ENCODE results near the gene SCART1. TPM values are rescaled to one million over a fixed set of nuclear protein-coding genes. Genes with fewer than 3 reads are reported as not detected.

Gene SCART1
- total RNA-seq, 1 experiment from 2014 or later, result 3.7 TPM

DNA sequence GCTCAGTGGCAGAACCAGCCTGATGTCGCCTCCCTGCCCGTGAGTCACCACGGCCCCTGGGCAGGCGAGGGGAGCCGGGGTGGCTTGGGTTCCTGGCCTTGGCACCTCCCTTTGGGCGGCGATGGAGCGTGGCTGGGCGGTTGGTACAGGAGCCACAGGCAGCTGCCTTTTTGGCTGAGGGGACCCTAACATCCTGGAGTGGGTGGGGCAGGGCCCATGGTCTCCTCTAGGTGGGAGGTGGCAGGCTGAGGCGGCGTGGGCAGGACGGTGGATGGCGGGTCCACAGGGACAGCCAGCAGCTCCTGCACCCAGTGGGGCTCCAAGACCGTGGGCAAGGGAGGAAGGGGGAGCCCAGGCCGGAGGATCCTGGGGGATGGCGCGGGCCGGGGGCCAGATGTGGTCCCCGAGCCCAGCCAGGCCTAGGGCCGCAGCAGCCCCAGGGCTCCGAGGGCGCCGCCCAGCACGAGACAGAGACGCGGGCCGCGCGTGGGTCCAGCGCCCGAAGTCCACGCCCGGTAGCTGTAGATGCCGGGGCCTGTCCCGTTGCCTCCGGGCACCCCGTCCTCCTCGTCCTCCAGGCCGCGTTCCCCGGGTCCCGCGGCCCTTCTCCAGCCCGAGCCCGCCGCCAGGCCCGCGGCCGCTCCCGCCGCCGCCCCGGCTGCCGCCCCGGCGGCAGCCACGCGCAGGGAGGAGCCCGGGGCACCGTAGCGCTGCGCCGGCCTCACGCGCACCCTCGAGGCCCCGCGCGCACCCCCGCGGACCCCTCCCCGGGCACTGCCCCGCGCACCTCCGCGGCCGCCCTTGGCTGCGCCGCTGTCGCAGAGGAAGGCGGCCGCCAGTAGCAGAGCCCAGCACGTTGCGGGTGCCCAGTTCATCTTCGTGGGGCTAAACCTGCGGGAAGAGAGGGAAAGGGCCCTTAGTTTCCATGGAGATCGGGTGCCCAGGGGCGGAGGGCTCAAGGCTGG lies 30.7 kb upstream of the SCART1 start:
- H3K36me3 ChIP-seq (ENCODE audit: control insufficient read depth in 1 of 2, insufficient read depth in 2 of 2, low read length in 2 of 2), result no peaks in the 10 kb centered on the region
- ChIA-PET CTCF (no interaction called here), RAD21 (ENCODE audit: low non-redundant PET in 1 of 2, low total read pairs in 2 of 2, uncharacterized antibody in 2 of 2, unreplicated experiment in 2 of 2) (no interaction called here), POLR2A (no interaction called here)
- H2AFZ ChIP-seq (ENCODE audit: low read depth, low read length, poor library complexity, severe bottlenecking), result no peak overlapping the region
- no peak overlapping the region for H3K27ac ChIP-seq (ENCODE audit: low read depth, low read length)
- no peaks in the 10 kb centered on the region for H3K27me3 ChIP-seq (ENCODE audit: insufficient read depth, low read length)
- TF ChIP-seq EGR1 (IDR thresholded peaks at IDR 0.05; ENCODE audit: low read depth), result no peak
- TF ChIP-seq, protein P1, sequence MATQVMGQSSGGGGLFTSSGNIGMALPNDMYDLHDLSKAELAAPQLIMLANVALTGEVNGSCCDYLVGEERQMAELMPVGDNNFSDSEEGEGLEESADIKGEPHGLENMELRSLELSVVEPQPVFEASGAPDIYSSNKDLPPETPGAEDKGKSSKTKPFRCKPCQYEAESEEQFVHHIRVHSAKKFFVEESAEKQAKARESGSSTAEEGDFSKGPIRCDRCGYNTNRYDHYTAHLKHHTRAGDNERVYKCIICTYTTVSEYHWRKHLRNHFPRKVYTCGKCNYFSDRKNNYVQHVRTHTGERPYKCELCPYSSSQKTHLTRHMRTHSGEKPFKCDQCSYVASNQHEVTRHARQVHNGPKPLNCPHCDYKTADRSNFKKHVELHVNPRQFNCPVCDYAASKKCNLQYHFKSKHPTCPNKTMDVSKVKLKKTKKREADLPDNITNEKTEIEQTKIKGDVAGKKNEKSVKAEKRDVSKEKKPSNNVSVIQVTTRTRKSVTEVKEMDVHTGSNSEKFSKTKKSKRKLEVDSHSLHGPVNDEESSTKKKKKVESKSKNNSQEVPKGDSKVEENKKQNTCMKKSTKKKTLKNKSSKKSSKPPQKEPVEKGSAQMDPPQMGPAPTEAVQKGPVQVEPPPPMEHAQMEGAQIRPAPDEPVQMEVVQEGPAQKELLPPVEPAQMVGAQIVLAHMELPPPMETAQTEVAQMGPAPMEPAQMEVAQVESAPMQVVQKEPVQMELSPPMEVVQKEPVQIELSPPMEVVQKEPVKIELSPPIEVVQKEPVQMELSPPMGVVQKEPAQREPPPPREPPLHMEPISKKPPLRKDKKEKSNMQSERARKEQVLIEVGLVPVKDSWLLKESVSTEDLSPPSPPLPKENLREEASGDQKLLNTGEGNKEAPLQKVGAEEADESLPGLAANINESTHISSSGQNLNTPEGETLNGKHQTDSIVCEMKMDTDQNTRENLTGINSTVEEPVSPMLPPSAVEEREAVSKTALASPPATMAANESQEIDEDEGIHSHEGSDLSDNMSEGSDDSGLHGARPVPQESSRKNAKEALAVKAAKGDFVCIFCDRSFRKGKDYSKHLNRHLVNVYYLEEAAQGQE (IDR thresholded peaks at IDR 0.05; ENCODE audit: low read depth), result no peak
- TF ChIP-seq, protein P2, sequence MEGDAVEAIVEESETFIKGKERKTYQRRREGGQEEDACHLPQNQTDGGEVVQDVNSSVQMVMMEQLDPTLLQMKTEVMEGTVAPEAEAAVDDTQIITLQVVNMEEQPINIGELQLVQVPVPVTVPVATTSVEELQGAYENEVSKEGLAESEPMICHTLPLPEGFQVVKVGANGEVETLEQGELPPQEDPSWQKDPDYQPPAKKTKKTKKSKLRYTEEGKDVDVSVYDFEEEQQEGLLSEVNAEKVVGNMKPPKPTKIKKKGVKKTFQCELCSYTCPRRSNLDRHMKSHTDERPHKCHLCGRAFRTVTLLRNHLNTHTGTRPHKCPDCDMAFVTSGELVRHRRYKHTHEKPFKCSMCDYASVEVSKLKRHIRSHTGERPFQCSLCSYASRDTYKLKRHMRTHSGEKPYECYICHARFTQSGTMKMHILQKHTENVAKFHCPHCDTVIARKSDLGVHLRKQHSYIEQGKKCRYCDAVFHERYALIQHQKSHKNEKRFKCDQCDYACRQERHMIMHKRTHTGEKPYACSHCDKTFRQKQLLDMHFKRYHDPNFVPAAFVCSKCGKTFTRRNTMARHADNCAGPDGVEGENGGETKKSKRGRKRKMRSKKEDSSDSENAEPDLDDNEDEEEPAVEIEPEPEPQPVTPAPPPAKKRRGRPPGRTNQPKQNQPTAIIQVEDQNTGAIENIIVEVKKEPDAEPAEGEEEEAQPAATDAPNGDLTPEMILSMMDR (IDR thresholded peaks at IDR 0.05 in 2 of 3, conservative IDR thresholded peaks at IDR 0.05 in 1 of 3; ENCODE audit: borderline replicate concordance in 1 of 3, insufficient read depth in 1 of 3, low read depth in 2 of 3, low read length in 2 of 3), result no peak
- TF ChIP-seq RAD21 (IDR thresholded peaks at IDR 0.05; ENCODE audit: low read depth), result no peak
- TF ChIP-seq SRF (IDR thresholded peaks at IDR 0.05; ENCODE audit: low read depth), result no peak
- no peak for TF ChIP-seq EZH2phosphoT487 (IDR thresholded peaks at IDR 0.05; ENCODE audit: borderline replicate concordance)
- no peak for TF ChIP-seq EZH2 (IDR thresholded peaks at IDR 0.05)
- no peak for TF ChIP-seq YY1 (IDR thresholded peaks at IDR 0.05; ENCODE audit: extremely low read depth, insufficient replicate concordance, low read depth, low read length)
- TF ChIP-seq JUND (IDR thresholded peaks at IDR 0.05), result no peak
- TF ChIP-seq POLR2AphosphoS5 (IDR thresholded peaks at IDR 0.05; ENCODE audit: low read depth, low read length), result no peak
- no peak for TF ChIP-seq ZNF274 (IDR thresholded peaks at IDR 0.05; ENCODE audit: low read depth, low read length)
- no peak for TF ChIP-seq ZFX (IDR thresholded peaks at IDR 0.05)
- TF ChIP-seq CEBPB (IDR thresholded peaks at IDR 0.05; ENCODE audit: low read depth), result no peak
- no peak for TF ChIP-seq SP1 (IDR thresholded peaks at IDR 0.05; ENCODE audit: low read depth)
- TF ChIP-seq POLR2A (IDR thresholded peaks at IDR 0.05; ENCODE audit: borderline replicate concordance, extremely low read depth, insufficient read depth, insufficient read length), result no peak
- TF ChIP-seq TCF7L2 (IDR thresholded peaks at IDR 0.05; ENCODE audit: borderline replicate concordance, extremely low read depth, insufficient read depth, insufficient read length), result no peak
- TF ChIP-seq FOSL1 (IDR thresholded peaks at IDR 0.05; ENCODE audit: low read depth), result no peak
- no peak for TF ChIP-seq SIN3A (IDR thresholded peaks at IDR 0.05; ENCODE audit: low read depth)
- DNase-seq (ENCODE audit: low read depth, low spot score) (no peak), ATAC-seq (peak; percentile 30; the same call in 1 of the 2 replicates)
- intact Hi-C loops (cut with micrococcal nuclease), result no loop called here
- no peak overlapping the region for H3K4me3 ChIP-seq (replicated peaks in 1 of 2; ENCODE audit: low read depth in 1 of 2, low read length in 2 of 2)
- H3K4me1 ChIP-seq (ENCODE audit: control insufficient read depth in 1 of 2, insufficient read depth in 2 of 2, low read length in 2 of 2), result no peaks in the 10 kb centered on the region
- no peaks in the 10 kb centered on the region for H3K79me2 ChIP-seq (ENCODE audit: insufficient read depth, low read length)
- no peaks in the 10 kb centered on the region for H3K9me2 ChIP-seq (ENCODE audit: insufficient read depth)
- no peaks in the 10 kb centered on the region for H3K9me3 ChIP-seq (ENCODE audit: control insufficient read depth in 1 of 2, insufficient read depth in 1 of 2, low read depth in 1 of 2, low read length in 2 of 2)
- no peak overlapping the region for H3K9ac ChIP-seq (ENCODE audit: low read length)
- no peaks in the 10 kb centered on the region for H4K20me1 ChIP-seq (ENCODE audit: insufficient read depth)
- no TSS peak for BruUV-seq (replicated peaks)
- H3K4me2 ChIP-seq (ENCODE audit: low read length), result no peak overlapping the region

All from HCT116 (cell line).